Middle frontal gyrus (tissue), 1 donor: ENCODE results near the gene HOOK2.
"Not testable (repeated sequence)": the region's sequence is repeated elsewhere in the genome, so short reads cannot be mapped to it uniquely, and the experiment has no call there.

Experiments
- DNase-seq: peaks from one replicate; pipeline ENCODE4 v3.0.0-alpha.2; 2015; ENCODE audit warnings: low spot score; ENCODE audit errors: extremely low spot score

The HOOK2 gene

GRCh38 chr19:12756150-12756883 is 19.0 kb downstream of the HOOK2 start:
- DNase-seq = no peak

DNA sequence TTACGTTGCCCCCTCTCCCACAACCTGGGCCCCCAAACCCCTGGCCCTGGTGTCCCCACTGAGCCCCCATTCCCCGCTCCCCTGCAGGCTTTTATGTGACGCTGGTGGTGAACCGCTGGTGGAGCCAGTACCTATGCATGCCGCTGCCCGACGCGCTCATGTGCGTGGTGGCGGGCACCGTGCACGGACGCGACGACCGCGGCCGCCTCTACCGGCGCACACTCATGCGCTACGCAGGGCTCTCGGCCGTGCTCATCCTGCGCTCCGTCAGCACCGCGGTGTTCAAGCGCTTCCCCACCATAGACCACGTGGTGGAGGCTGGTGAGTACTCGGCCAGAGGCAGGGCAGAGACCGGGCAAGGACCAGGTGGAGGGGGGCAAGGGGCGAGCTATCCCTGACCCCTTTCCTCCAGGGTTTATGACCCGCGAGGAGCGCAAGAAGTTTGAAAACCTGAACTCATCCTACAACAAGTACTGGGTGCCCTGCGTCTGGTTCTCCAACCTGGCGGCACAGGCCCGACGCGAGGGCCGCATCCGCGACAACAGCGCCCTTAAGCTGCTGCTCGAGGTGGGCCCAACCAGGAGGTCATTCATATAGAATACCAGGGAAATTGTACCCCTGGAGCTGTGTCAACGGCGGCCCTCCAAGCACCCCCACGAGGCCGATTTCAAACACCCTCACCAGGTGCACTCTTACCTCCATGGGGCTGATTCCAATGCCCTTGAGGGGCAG is 20.7 kb downstream of the HOOK2 start:
- no peak for DNase-seq

GRCh38 chr19:12752056-12752781 is 23.1 kb downstream of the HOOK2 start:
- DNase-seq = no peak

- no peak for DNase-seq
Observed at GRCh38 chr19:12751635-12752034, 23.7 kb downstream of the HOOK2 start, which contains the start of gene BEST2. BEST2 (plus strand) TSS chr19:12751791; CDS start chr19:12752593, 802 bp downstream.

- DNase-seq = no peak
Observed at GRCh38 chr19:12750851-12751250, 24.5 kb downstream of the HOOK2 start.

DNA sequence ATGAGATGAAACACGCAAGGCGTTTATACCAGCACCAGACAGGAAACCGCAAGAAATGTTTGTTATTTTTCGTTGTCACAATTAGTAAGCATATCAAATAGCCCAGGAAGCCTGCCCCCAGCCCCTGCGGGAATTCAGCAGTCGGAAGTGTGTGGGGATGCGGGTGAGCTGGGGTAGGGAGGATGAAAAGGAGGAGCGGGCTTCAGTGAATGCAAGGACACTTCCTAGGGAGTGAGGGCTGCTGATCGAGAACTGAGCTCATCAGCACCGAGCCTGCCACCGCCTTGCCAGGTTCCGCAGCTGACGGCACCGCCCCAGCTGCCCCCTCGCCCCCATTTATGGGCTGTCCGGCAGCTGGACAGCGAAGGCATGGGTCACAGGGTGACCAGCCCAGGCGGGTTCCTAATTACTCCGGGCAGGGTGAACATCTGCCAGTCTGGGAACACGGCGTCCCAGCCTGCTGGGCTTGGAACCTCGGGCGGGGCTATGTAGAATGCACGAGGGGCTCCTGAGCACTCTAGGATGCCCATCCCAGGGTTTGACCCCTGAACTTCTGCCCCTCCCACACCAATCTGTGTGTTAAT is 25.3 kb downstream of the HOOK2 start:
- DNase-seq = no peak

DNA sequence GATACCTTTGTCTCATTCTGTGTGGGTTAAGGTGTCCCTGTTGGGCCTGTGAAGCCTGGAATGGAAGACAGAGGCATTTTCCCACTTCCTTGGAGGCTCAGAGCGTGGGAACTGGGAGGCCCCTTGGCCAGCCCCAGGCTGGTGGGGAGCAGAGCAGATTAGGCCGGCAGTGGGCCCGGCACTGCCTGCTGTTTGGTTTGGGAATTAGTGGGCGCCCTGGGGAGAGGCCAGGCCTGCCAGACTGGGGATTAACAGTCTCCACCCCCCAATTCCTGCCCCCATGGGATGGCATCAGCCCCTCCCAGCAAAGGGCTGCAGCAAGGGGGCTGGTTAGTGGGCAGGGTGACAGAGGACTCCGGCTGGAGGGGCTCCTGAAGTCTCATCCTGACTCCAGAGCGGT is 26.9 kb downstream of the HOOK2 start:
- no peak for DNase-seq

GRCh38 chr19:12745166-12745897 is 30.0 kb downstream of the HOOK2 start:
- no peak for DNase-seq

- no peak for DNase-seq
Observed at GRCh38 chr19:12737835-12738351, 37.5 kb downstream of the HOOK2 start.

DNA sequence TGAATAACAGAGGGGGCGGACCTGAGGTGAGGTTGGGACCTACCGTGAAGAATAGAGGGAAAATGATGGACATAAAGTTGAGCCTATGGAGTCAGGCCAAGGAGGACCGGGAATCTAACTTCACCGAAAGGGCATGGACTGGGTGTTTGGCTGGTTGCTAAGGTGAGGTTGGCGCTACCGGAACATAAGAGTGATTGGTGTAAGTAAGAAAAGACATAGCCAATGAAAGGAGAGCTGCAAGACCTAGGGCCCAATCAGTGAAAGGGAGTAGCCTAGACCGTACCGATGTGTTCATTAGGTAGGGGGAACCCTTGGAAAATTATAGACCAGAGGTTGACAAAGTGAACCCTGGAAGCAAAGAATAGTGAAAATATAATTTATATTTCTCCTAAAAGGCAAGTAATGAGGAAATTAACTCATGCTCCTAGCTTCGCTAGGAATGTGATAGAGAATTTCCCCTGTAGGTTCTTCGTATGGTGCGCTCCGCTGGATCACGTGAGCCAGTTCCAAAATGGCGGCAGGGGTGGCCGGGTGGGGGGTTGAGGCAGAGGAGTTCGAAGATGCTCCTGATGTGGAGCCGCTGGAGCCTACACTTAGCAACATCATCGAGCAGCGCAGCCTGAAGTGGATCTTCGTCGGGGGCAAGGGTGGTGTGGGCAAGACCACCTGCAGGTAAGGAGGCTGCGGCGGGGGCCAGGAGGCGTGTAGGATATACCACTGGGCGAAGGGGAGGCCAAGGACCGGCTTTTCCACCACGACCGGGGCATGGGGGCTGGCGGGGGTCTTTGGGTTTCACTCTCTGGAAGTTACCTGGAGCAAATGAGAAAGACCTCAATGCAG is 38.1 kb downstream of the HOOK2 start, which contains the start of gene GET3:
Gene GET3, plus strand, starts transcription at position 503 of the 840 bp plus-strand sequence. Its CDS starts 9 bp downstream, at position 512.
- DNase-seq = peak; percentile 91

- DNase-seq = no peak
Observed at GRCh38 chr19:12733369-12734214, 41.8 kb downstream of the HOOK2 start.

DNA sequence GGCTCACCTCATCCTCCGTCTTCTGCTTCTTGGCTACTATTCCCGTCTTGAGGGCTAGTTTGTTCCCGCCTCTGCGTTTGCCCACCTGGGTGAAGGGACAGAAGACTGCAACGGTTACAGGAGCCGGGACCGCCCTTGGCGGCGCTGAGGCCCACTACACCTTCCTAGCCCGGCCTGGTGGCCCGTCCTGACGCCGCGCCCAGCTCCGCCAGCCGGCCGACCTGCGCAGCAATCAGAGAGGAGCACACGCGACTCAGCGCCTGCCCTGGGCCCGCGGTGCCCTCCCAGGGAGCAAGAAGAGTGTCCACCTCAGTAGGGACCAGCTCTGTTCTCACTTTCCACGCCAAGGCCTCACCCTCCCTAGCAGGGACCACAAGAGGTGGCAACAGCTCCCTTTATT is 44.0 kb downstream of the HOOK2 start:
- DNase-seq = no peak

GRCh38 chr19:12730064-12730463 is 45.3 kb downstream of the HOOK2 start:
- DNase-seq = no peak

GRCh38 chr19:12727745-12728433 is 47.5 kb downstream of the HOOK2 start:
- no peak for DNase-seq

GRCh38 chr19:12726988-12727316 is 48.4 kb downstream of the HOOK2 start:
- no peak for DNase-seq

DNA sequence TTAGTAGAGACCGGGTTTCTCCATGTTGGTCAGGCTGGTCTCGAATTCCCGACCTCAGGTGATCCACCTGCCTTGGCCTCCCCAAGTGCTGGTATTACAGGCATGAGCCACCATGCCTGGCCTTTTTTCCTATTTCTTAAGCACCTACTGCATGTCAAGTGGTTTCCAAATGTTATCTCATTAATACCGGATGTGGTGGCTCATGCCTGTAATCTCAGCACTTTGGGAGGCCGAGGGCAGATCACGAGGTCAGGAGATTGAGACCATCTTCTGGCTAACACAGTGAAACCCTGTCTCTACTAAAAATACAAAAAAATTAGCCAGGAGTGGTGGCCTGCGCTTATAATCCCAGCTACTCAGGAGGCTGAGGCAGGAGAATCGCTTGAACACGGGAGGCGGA is 49.7 kb downstream of the HOOK2 start:
- not testable (repeated sequence) for DNase-seq

DNA sequence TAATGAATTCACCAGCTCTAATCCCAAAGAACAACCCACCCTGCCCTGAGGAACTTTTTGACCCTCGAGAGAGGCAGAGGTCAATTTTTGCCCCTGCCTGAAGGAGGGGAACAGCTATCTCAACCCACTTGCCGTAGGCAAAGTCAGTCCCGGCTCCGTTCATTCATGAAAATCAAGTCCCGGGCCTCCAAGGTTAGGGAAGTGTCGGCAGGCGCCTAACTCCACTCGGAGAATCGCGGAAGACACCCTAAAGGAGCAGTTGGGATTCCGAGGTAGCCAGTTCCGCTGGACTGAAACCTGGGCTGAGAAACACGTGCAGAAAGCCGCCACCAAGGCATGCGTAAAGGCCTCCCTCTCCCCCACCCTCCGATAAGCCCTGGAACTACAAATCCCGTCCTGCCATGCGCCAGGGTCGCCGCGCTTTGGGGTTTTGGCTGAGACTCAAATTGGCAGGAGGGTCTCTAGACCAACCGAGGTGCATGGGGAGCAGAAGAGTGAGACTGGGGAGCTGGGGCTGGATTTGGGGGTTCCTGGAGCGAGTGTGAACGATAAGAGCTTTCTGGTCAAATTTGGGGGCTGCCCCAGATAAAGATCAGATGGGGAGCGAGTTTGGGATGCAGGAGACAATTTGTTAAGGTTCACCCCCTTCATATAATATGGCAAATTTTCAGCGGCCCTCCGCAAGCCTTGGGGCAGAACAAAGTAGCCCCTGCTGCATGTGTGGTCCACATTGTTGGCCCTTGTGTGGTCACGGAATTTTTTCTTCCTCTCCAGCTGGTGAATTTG is 51.5 kb downstream of the HOOK2 start, which contains the start of gene TNPO2:
Gene TNPO2, minus strand, starts transcription at position 292 of the 786 bp plus-strand sequence. CDS start 2,955 bp downstream, outside the sequence.
- no peak for DNase-seq

GRCh38 chr19:12723381-12723640 is 52.0 kb downstream of the HOOK2 start:
- no peak for DNase-seq
